Stimulated activated CD8-positive, alpha-beta memory T cell treated with anti-CD3 and anti-CD28 coated beads, Interleukin-15, amount 100 ng/mL, for 1 hour (primary cell): ENCODE measurements around the gene TRMU.
"Not testable (repeated sequence)": the region's sequence is repeated elsewhere in the genome, so short reads cannot be mapped to it uniquely, and the experiment has no call there.

ENCODE experiments used
- DNase-seq: peaks from one replicate; pipeline ENCODE4 v3.0.0-alpha.2; 2020; ENCODE audit warnings: low read depth

TRMU gene

DNA sequence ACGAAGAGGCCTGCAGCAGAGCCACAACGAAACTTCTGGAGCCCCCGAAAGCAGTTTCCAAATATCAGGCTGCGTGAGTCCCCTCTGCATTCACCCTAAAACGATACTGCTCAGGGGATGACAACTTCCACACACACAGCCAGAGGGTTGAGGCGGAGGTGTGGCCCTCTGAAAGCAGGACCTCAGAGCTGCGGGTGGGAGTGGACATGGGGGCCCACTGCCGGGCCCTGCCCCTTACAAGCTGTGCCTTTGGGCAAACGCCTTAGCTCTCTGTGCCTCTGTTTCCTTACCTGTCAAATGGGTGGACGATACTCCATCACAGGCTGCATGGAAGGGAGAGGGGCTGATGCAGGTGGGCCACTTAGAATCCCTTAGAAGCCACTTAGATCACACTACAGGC lies 53.1 kb downstream of the TRMU start:
- DNase-seq, result no peak

DNA sequence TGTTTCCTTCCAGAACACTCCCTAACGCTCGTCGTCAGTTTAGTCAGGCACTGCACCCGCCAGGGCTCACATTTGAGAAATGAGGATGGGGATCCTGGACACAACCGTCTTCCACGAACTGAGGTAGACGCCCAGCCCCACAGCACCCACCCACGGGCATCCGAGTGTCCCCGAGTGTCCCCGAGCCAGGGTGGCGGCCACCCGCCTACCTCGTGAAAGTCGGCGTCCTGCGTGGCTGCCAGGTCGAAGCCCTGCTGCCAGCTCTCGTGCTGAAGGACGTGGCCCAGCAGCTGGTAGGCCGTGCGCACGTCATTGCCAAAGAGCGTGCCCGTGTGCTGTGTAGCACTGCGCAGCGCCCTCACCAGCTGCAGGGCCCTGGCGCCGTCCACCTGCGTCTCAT lies 53.6 kb downstream of the TRMU start:
- no peak for DNase-seq

DNA sequence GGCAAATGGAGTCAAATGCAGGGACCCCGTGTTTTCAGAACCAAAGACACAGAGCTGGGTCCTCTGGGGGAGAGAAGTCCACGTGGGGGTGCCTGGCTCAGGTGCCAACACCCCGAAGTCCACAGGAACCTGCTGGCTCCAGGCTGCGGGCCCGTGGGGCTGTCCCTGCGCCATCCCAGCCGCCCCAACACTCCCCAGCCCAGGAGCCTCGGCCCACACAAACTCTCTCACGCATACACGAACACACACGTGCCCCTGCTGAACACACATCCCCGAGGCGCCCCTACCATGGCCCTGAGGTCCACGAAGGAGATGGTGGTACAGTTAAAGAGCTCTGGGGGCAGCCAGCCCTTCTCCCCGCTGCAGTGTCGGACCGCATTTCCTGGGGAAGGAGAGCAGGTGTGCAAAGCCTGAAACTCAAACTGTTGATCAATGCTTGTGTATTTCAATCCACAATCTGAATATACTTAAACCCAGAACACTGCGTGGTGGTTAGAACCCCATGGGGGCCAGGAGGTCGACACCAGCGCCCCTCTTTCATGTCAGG lies 54.7 kb downstream of the TRMU start:
- DNase-seq, result no peak

DNA sequence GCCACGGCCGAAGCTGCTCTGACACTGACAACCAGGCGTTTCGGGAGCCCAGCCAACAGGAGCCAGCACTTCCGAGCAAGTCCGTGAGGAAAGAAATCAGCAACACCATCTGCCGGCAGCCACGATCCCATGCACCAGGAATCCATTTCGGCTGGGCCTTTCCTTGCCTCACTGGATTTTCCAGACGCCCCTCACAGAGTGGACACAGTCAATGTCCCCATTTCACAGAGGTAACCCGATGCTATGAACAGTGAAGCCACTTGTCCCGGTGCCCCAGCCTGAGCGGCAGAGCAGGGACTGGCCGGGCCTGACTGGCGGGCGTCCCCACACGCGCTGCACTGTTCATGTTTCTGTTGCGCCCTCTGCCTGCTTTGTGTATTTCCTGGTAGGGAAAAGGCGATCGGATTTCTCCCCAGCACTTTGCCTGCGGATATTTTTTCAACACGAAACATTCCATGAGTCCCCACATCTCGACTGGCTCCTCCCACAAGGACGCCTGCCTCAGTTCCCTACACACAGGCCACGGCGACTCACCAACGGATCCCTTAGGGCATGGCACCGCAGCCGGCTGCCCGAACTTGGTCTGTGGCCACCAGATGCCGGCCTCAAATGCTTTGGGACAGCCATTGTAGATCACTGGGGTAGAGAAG lies 55.3 kb downstream of the TRMU start:
- DNase-seq, result no peak

DNA sequence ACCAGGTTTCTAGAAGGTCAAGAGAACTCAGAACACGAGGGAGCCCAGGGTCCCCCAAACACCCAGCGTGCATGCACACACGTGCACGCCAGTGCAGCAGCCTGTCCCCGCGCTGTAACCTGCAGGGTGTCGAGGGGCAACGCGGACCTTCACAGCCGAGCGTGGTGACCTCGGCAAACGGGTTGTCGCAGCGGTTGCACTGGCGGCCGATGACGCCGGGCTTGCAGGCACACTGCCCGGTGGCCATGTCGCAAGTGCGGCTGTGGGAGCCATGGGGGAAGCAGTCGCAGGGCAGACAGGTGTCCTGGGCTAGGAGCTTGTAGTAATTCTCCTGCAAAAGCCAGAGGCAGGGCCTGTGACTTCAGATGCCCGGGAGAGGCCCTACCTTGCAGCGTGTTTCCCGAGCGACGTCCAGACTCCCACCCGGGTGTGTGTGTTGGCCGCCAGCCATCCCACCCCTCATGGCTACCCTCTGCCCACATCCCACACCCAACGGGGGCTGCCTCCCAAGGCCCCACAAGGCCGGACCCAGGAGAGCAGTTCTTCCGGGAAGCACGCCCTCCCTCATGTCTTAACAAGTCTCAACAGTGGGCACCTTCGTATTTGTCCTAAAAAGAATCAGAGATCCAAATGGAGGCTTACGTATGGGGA lies 56.1 kb downstream of the TRMU start:
- no peak for DNase-seq

DNA sequence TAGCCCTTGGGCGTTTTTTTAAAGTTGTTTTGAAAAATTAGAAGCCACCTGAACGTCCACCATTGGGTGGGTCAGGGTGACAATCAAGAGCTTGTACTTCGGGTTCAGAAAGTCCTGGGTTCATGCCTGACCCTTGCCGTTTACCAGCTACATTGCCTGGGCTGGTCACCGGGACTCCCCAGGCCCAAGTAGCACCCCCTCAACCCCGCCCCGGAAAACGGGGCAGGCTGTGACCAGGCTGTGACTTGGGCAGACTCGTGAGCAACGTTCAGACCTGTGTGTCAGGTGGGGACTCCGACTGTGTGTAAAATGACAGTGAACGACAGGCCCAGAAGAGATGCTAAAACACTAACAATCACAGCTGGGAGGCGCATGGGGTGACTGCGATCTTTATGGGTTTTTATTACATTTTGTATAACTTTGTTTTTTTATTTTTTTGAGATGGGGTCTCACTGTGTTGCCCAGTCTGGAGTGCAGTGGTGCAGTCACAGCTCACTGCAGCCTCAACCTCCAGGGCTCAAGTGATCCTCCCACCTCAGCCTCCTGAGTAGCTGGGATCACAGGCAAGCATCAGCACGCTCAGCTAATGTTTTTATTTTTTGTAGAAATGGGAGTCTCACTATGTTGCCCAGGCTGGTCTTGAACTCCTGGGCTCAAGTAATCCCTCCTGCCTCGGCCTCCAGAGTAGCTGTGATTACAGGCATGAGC lies 56.8 kb downstream of the TRMU start:
- DNase-seq, result no peak

DNA sequence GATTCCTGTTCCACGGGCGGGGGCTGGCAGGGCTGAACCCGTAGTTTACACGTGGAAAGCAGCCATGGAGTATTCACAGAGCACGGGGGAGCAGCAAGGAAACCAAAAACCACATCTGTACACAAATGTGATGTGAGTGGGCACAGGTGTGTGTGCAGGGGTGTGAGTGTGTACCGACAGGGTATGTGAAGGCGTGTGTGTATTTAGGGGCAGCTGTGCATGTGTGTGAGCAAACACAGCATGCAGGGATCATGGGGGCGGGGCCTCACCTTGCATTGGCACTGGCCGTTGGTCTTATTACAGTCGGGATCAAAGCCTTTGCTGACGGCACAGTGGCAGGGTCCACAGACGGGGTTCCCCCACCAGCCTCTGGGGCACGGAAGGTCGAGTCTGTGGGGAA lies 58.4 kb downstream of the TRMU start:
- DNase-seq, result no peak

DNA sequence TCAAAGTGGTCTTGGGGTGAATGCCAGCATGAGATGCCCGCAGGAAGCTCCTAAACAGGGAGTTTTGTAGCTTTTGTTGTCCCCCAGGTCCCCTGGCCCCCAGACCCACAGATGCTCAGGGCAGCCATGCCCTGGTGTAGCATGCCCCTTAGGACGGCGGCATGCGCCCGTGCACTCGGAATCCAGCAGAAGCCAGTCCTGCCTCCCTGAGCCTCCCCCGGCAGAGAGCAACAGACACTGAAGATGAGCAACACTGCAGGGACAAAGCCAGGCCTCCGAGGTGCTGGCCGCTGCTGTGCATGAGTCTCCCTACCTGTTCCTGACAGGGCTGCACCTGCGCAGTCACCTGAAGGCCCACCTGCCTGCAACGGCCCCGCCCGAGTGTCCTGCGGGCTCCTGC lies 59.1 kb downstream of the TRMU start:
- DNase-seq, result no peak

DNA sequence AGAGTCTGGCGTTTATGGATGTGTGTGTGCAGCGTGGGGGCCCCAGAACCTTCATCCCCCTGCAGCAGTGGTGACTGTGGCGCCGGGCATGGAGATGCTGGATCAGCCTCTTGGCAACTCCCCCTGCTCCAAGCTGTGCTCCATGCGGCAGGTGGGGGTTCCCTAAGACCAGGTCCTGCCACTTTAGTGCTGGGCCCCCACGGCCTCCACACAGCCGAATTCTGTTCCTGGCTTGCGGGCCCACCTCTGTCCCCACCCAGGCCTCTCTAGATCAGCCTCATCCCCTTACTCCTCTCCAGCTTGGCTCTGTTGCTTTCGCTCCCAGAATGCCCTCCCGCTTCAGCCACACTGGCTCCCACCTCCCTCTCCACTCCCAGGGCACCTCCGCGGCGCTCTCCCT lies 59.6 kb downstream of the TRMU start:
- no peak for DNase-seq

DNA sequence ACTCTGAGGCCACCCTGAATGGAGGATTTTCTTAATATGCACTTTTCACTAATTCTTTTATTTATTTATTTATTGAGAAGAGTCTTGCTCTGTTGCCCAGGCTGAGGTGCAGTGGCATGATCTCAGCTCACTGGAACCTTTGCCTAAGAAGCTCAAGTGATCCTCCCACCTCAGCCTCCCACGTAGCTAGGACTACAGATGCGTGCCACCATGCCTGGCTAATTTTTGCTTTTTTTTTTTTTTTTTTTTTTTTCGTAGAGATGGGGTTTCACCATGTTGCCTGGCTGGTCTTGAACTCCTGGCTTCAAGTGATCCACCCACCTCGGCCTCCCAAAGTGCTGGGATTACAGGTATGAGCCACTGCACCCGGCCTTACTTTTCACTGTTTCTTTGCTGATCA lies 61.5 kb downstream of the TRMU start:
- DNase-seq, result not testable (repeated sequence)

DNA sequence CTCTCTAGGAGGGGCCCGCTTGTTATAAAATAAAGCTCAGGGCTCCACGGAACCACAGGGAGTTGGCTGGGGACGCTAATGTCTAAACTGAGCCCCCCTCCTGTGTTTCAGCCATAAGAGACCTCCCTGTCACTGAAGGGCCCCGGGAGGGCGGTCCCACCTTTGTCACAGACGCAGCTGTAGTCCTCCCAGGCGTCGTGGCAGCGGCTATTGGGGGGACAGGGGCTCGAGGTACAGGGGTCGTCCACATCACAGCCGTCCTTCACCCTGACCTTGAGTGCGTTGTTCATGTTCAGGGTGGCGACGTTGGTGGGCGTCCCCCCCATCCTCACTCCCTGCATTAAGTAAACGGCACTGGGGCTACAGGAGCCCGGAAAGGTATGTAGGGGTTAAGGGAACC lies 62.0 kb downstream of the TRMU start:
- DNase-seq, result no peak

DNA sequence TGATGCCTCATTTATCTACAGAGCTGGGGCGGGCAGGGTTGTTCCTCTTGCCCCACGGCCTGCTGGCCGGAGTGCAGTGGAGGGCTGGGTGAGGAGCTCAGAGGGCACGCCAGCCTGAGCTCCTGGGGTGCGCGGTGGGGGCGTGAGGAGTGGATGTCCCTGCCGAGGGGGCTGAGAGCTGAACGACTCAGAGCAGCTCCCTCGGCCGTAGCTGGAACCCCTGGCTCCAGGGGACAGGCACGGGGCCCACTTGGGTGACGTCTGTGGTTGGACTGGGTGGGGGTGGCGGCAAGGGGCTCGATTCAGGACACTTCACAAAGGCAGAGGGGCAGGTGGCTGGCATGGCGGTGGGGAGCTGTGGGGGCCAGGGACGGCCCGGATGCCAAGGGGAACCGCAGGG lies 62.4 kb downstream of the TRMU start:
- no peak for DNase-seq

DNA sequence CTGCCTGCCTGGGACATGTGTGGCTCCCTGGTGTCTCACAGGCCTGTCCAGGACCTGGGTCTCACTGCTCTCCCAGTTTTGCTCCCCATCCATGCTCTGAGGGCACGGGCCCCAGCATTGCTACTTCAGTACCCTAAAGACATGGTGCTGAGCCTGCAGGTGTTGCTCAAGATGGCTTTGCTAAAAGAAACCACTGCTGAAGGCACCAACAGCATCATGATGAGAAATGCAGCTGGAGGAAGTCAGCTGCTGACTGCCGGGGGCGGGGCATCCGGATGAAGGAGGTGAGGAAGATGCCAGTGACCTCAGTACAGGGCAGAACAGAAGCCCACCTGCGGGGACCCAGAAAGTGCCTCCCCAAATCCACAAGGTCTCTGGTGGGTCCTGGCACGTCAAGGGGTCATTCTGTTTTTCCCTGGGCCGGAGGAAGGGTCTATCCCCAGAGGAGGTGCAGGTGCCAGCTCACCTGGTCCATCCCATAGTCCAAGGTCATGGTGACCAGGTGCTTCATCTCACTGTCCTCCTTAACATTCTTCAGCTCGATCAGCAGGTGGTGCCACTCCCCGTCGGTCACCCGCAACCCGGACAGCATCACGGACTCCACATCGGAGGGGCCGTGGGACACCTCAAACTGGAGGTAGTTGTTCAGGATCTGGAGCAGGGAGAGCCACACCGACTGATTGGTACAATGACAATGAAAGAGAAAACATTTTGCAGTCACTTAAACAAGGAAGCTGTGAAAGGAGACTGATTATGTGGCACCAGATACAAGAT lies 63.9 kb downstream of the TRMU start:
- no peak for DNase-seq

DNA sequence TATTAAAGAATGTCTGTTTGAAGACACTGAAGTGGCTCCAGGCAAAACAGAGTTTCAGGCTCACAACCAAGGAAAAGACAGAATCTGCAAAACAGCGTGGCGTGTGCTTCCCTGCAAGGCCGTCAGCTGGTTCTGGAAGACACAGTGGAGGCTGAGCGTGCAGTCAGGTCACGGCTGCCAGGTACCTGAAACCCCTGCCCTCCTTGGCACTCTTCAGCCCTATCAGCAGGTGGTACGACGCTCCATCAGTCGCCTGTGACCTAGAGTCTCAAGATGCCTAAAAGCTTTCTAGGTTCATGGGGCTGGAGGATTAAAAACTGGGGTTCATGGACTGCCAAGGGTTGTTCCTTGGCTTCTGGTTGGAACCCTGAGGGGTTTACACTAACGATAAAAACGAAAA lies 65.9 kb downstream of the TRMU start:
- DNase-seq, result no peak

DNA sequence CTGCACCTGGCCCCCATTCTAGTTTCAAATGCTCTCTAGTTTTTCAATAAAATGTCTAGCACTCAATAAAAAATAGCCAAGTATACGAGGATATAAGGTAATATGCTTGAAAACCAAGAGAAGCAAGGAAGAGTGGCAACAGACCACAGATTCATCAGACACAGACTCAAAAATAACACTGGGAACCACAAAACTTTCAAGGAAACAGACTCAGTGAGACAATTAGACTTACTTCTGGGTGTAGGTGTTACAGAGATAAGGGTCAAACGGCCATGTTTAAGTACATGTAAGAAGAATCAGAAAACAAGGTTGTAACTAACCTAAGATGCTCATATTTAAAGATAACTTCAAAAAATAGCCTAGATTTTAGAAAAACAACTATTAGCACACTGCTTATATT lies 67.0 kb downstream of the TRMU start:
- DNase-seq, result no peak

DNA sequence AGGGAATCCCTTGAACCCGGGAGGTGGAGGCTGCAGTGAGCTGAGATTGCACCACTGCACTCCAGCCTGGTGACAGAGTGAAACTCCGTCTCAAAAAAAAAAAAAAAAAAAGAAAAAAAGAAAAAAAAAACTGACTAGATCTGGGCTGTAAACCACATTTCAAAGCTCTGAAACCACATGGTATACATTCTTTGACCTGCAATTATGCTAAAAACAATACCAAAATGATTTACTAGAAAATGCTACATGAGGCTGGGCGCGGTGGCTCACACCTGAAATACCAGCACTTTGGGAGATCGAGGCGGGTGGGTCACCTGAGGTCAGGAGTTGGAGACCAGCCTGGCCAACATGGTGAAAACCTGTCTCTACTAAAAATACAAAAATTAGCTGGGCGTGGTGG lies 68.4 kb downstream of the TRMU start:
- not testable (repeated sequence) for DNase-seq

DNA sequence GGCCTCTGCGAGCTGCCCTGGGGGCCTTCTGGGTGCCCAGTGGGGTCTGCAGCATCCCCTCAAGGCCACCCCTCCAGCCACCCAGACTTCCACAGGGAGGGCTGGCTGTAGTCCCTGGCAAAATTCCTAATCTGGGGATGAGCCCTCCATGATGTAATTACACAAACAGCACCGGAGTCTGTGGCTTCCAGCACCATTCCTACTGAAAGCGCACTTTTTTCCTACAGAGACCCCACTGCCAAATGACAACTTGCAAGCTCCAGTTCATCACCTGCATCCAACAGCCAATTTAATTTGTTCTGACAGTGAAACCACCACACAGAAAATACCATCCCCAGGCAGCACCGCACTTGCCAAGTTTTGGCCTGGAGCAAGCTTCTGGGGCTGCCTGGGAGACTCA lies 70.4 kb downstream of the TRMU start:
- DNase-seq, result no peak

DNA sequence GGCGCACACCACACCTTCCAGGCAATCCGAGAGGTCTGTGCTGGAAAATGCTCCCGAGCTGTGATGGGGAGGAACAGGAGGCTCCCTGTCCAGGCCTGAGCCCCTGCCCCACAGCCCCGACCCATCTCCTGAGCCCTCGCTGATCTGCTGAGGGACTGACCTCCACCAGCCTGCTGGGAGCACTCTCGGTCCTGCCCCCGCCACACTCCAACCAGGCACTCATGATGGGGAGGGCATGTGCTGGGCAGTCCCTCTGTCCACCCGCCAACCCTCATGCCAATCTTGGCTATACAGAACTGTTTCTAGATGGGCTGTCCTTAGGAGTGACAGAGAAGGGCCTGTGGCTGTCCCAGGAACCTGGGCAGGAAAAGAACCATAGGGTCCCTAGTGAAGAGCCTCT lies 70.8 kb downstream of the TRMU start:
- no peak for DNase-seq

DNA sequence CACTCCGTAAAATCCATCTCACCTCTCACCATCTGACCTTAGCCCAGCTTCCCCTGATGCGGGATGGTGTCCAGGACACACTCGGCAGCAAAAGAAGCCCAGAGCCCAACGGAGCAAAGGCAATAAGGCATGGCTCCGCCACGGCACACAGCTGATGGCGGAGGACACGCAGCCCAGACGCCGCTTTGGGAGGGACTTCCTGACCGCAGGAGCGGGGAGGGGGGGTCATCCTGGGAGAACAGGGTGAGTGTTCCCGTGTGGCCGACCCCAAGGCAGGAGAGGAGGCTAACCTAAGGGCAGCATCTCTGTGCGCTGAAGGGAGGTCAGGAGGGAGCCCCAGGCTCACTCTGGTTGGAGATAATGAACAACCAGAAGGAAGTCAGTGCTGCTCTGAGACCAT lies 71.3 kb downstream of the TRMU start:
- DNase-seq, result no peak
